Prostate gland (tissue), 2 donors: ENCODE measurements around the gene ZMYND8. TPM values are rescaled to one million over a fixed set of nuclear protein-coding genes. Genes with fewer than 3 reads are reported as not detected.

Experiments used
- DNase-seq: peaks from one replicate; pipeline ENCODE4 v3.0.0-alpha.2; 2019; ENCODE audit warnings: low spot score
- H3K27ac ChIP-seq, 2 donors: fragments of 200-600 bp; sonication (generic); 2 replicates each; pipeline ENCODE4 v1.5.1; 2017 to 2019
- H3K27me3 ChIP-seq: fragments of 200-600 bp; sonication (generic); replicated peaks from 2 replicates; pipeline ENCODE4 v1.5.1; 2019; ENCODE audit not compliant: insufficient read depth
- H3K36me3 ChIP-seq, 2 donors: fragments of 200-600 bp; sonication (generic); 1 replicate in 1 of 2; 2 replicates in 1 of 2; pipeline versions ENCODE4 v1.5.1 to v1.8.1; 2017 to 2019
- H3K4me1 ChIP-seq: fragments of 200-600 bp; sonication (generic); replicated peaks from 2 replicates; pipeline ENCODE4 v1.5.1; 2019
- H3K4me3 ChIP-seq, 2 donors: fragments of 200-600 bp; sonication (generic); 2 replicates each; pipeline ENCODE4 v1.5.1; 2017 to 2019
- H3K9me3 ChIP-seq: fragments of 200-600 bp; sonication (generic); 2 replicates; pipeline ENCODE4 v1.5.1; 2017
- POLR2A ChIP-seq: fragments of 450-650 bp; IDR thresholded peaks from one replicate; pipeline ENCODE4 v1.6.1; 2016; ENCODE audit warnings: antibody characterized with exemption, mild to moderate bottlenecking
- POLR2AphosphoS5 ChIP-seq: sonication (generic); formaldehyde crosslinking; IDR thresholded peaks from one replicate; pipeline ENCODE4 v1.6.1; 2017; ENCODE audit warnings: antibody characterized with exemption
- WGBS: methylation state at CpG from one replicate; pipeline ENCODE4 v1.1.5; 2018; 5-methylcytosine and 5-hydroxymethylcytosine counted together
- intact Hi-C: fragments of 100-400 bp; cut with DNase I; formaldehyde crosslinking; loops from one replicate; pipeline ENCODE4 v1.14.2; 2022
- total RNA-seq, 2 donors: library from RNA; depleted of rRNA; stranded (reverse); fragments of >200 nt; gene quantifications; one replicate each; pipeline ENCODE4 v1.1.0, GENCODE V29; 2016
- TF ChIP-seq, protein P1 (sequence below), 4 experiments: fragments of 200-600 bp in 2 of 4; fragments of 450-650 bp in 2 of 4; sonication (generic) in 2 of 4; IDR thresholded peaks; 1 replicate in 3 of 4; 2 replicates in 1 of 4; pipeline ENCODE4 v1.5.1; 2016 to 2019; ENCODE audit warnings: antibody characterized with exemption in 4 of 4, mild to moderate bottlenecking in 2 of 4, moderate library complexity in 2 of 4

Gene ZMYND8
- total RNA-seq, 2 donors from 2014 or later = 19.9 to 70.9 TPM

DNA sequence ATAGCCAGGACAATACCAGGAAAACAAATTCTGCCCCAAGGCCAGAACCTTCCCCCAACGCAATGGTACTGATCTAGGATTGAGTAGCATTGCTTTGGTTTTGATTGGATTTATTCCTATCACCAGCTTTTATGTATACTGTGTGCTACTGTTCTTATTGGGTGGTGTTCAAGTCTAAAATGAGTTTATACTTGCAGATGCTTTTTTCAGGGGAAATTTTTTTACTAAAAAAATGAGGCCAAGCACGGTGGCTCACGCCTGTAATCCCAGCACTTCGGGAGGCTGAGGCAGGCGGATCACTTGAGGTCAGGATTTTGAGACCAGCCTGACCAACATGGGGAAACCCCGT is 116.8 kb downstream of the ZMYND8 start:
- TF ChIP-seq, protein P1, sequence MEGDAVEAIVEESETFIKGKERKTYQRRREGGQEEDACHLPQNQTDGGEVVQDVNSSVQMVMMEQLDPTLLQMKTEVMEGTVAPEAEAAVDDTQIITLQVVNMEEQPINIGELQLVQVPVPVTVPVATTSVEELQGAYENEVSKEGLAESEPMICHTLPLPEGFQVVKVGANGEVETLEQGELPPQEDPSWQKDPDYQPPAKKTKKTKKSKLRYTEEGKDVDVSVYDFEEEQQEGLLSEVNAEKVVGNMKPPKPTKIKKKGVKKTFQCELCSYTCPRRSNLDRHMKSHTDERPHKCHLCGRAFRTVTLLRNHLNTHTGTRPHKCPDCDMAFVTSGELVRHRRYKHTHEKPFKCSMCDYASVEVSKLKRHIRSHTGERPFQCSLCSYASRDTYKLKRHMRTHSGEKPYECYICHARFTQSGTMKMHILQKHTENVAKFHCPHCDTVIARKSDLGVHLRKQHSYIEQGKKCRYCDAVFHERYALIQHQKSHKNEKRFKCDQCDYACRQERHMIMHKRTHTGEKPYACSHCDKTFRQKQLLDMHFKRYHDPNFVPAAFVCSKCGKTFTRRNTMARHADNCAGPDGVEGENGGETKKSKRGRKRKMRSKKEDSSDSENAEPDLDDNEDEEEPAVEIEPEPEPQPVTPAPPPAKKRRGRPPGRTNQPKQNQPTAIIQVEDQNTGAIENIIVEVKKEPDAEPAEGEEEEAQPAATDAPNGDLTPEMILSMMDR (IDR thresholded peaks at IDR 0.05) = no peak
- TF ChIP-seq POLR2AphosphoS5 = no peak
- no peak for TF ChIP-seq POLR2A
- Histone ChIP-seq H3K27me3 (no peaks in the 10 kb centered on the region), H3K36me3 (peaks cover 0 to 2% of the 10 kb centered on the region in 2 donors), H3K4me3 (no peak overlapping the region), H3K9me3 (no peaks in the 10 kb centered on the region), H3K4me1 (no peaks in the 10 kb centered on the region), H3K27ac (no peak overlapping the region)
- 93% methylated on average over 6 of the region's 6 CpGs for WGBS
- intact Hi-C loops = no loop called here
- DNase-seq = no peak

DNA sequence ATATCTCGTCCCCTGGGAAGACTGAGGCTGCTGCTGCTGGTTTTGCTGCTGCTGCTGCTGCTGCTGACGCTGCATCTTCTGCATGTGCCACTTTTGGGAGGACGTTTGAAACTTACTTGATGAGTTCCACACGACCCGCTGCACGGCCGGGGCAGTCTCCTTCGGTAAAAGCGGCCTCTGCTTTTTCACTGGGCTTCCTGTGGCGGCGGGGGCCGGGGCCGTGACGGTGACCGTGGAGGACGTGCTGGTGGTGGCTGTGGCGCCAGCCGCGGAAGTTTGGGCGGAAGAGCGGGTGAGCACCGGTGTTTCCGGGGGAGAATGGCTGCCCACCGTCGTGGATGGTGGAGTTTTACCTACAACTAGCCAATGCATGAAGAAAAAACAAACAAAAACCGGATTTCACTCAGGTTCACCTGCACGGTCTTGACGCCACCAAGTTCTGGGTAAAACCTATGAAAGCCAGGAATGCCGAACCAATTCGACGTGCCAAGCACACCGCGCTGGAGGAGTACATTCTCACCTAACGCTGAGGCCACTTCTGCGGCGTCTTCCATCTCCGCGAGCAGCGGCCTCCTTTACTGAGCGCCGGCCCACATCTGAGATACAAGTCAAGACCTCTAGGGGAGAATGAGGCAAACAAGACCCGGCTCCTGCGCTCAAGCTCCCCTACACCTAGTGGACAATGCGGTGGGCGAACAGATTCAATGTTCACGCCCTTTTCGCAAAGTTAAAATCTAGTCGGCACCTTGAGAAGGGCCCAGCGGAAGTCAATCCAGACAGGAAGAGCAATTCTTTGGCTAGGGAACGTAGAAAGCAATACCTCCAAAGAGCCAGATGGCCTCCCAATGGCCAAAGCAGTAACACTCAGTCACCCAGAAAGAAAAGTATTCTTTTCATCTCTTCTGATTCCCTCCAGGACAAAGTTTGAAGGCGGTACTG is 117.5 kb downstream of the ZMYND8 start:
- intact Hi-C loops = no loop called here
- H3K27ac ChIP-seq = no peak overlapping the region
- no peaks in the 10 kb centered on the region for H3K4me1 ChIP-seq
- 94% methylated on average over 51 of the region's 51 CpGs for whole genome bisulfite sequencing
- DNase-seq = no peak
- TF ChIP-seq POLR2AphosphoS5 (no peak), POLR2A (no peak)
- TF ChIP-seq, protein P1 (IDR thresholded peaks at IDR 0.05) = no peak
- no peak overlapping the region for H3K4me3 ChIP-seq
- H3K27me3 ChIP-seq = no peaks in the 10 kb centered on the region
- peaks cover 0 to 2% of the 10 kb centered on the region in 2 donors for H3K36me3 ChIP-seq
- H3K9me3 ChIP-seq = no peaks in the 10 kb centered on the region

DNA sequence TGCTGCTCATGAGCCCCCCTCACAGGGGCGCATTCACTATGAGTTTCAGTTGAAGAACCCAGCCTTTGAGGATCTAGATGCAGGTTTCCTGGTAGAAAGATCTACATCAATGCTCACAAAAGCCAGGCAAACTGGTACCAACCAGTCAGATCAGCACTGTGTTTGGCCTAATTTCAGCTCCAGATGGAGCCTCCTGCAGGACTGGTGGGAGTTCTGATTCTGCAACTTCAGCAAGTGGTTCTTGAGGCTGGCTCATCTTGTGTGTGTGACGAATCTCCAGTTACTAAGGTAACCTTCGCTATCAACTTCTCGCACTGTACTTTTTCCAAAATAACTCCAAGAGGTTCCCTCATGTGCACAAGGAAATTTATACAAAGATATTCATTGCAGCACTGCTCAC is 118.8 kb downstream of the ZMYND8 start:
- Histone ChIP-seq H3K27ac (no peak overlapping the region), H3K36me3 (peaks cover 0 to 2% of the 10 kb centered on the region in 2 donors), H3K27me3 (no peaks in the 10 kb centered on the region), H3K9me3 (no peaks in the 10 kb centered on the region), H3K4me3 (no peak overlapping the region), H3K4me1 (no peaks in the 10 kb centered on the region)
- DNase-seq = no peak
- intact Hi-C loops = no loop called here
- TF ChIP-seq, protein P1 (IDR thresholded peaks at IDR 0.05) = no peak
- TF ChIP-seq POLR2AphosphoS5 = no peak
- TF ChIP-seq POLR2A = no peak
- 92% methylated on average over 4 of the region's 4 CpGs for WGBS

DNA sequence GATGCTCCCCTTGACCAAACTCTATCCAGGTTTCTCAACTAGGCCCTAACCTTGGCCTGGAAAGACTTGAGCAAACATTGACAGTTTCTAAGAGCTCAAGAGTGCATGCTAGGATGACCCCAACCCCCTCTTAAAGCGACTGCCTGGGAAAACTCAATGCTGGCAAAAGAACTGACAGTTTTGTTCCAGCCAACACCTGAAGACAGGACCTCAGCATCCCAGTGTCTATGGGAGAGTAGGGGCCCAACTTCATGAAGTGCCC is 119.9 kb downstream of the ZMYND8 start:
- intact Hi-C loops = no loop called here
- DNase-seq = no peak
- H3K27me3 ChIP-seq = no peaks in the 10 kb centered on the region
- no peak overlapping the region for H3K27ac ChIP-seq
- TF ChIP-seq, protein P1 (IDR thresholded peaks at IDR 0.05) = no peak
- TF ChIP-seq POLR2A = no peak
- no peak for TF ChIP-seq POLR2AphosphoS5
- 85% methylated on average over 1 of the region's 1 CpG for whole genome bisulfite sequencing
- peaks cover 0 to 2% of the 10 kb centered on the region in 2 donors for H3K36me3 ChIP-seq
- H3K4me1 ChIP-seq = no peaks in the 10 kb centered on the region
- H3K4me3 ChIP-seq = no peak overlapping the region
- H3K9me3 ChIP-seq = no peaks in the 10 kb centered on the region
